H9 (cell line): ENCODE results near the gene HTR1A. TPM values are rescaled to one million over a fixed set of nuclear protein-coding genes. Genes with fewer than 3 reads are reported as not detected.

ENCODE experiments used
- DNase-seq: peaks from one replicate; pipeline ENCODE4 v3.0.0-alpha.2; 2017
- H2AFZ ChIP-seq: one replicate; pipeline ENCODE4 v1.6.1; 2013; ENCODE audit warnings: mild to moderate bottlenecking, low read length, control low read depth, moderate library complexity
- H2AK5ac ChIP-seq: 2 replicates; pipeline ENCODE4 v1.6.1; 2013; ENCODE audit warnings: low read length, control low read depth, mixed read lengths; ENCODE audit not compliant: insufficient read length
- H2BK120ac ChIP-seq: one replicate; pipeline ENCODE4 v1.6.1; 2013; ENCODE audit warnings: low read depth, mild to moderate bottlenecking, low read length, control low read depth, inconsistent platforms; ENCODE audit not compliant: poor library complexity, severe bottlenecking
- H2BK12ac ChIP-seq: 2 replicates; pipeline ENCODE4 v1.6.1; 2013; ENCODE audit warnings: low read length, control low read depth, mixed read lengths, low read depth; ENCODE audit not compliant: insufficient read length
- H2BK15ac ChIP-seq: 2 replicates; pipeline ENCODE4 v1.6.1; 2013; ENCODE audit warnings: low read depth, low read length, control low read depth
- H2BK20ac ChIP-seq: one replicate; pipeline ENCODE4 v1.6.1; 2013; ENCODE audit warnings: low read depth, mild to moderate bottlenecking, low read length, control low read depth, inconsistent platforms; ENCODE audit not compliant: poor library complexity, severe bottlenecking
- H2BK5ac ChIP-seq: 2 replicates; pipeline ENCODE4 v1.6.1; 2013; ENCODE audit warnings: low read length, control low read depth, mixed read lengths; ENCODE audit not compliant: insufficient read length
- H3K14ac ChIP-seq: 2 replicates; pipeline ENCODE4 v1.6.1; 2013; ENCODE audit warnings: low read length, control low read depth; ENCODE audit not compliant: insufficient read depth
- H3K18ac ChIP-seq: 2 replicates; pipeline ENCODE4 v1.6.1; 2013; ENCODE audit warnings: low read depth, mild to moderate bottlenecking, mixed read lengths, low read length, control low read depth; ENCODE audit not compliant: insufficient read length
- H3K23ac ChIP-seq: 2 replicates; pipeline ENCODE4 v1.6.1; 2013; ENCODE audit warnings: low read length, control low read depth, mixed read lengths, low read depth; ENCODE audit not compliant: insufficient read length
- H3K23me2 ChIP-seq: 2 replicates; pipeline ENCODE4 v1.6.1; 2013; ENCODE audit warnings: low read depth, mild to moderate bottlenecking, mixed read lengths, low read length, control low read depth; ENCODE audit not compliant: insufficient read length, poor library complexity, severe bottlenecking
- H3K27ac ChIP-seq: 2 replicates; pipeline ENCODE4 v1.5.1; 2013; ENCODE audit warnings: low read length, control low read depth, mixed read lengths, low read depth; ENCODE audit not compliant: insufficient read length
- H3K27me3 ChIP-seq: 2 replicates; pipeline ENCODE4 v1.6.1; 2013; ENCODE audit warnings: low read length, control low read depth, inconsistent platforms; ENCODE audit not compliant: insufficient read depth
- H3K4ac ChIP-seq: 2 replicates; pipeline ENCODE4 v1.6.1; 2013; ENCODE audit warnings: low read depth, mild to moderate bottlenecking, control low read depth, inconsistent platforms, low read length, moderate library complexity
- H3K4me1 ChIP-seq: 2 replicates; pipeline ENCODE4 v1.6.1; 2013; ENCODE audit warnings: low read length, control low read depth, inconsistent platforms; ENCODE audit not compliant: insufficient read depth
- H3K4me2 ChIP-seq: 2 replicates; pipeline ENCODE4 v1.6.1; 2013; ENCODE audit warnings: low read length, control low read depth, mixed read lengths; ENCODE audit not compliant: insufficient read length, insufficient read depth
- H3K56ac ChIP-seq: 2 replicates; pipeline ENCODE4 v1.6.1; 2013; ENCODE audit warnings: low read depth, mild to moderate bottlenecking, mixed read lengths, low read length, control low read depth; ENCODE audit not compliant: insufficient read length
- H3K79me1 ChIP-seq: 2 replicates; pipeline ENCODE4 v1.6.1; 2013; ENCODE audit warnings: low read depth, mild to moderate bottlenecking, moderate library complexity, low read length, control low read depth, inconsistent platforms; ENCODE audit not compliant: insufficient read depth, poor library complexity, severe bottlenecking
- H3K79me2 ChIP-seq: 2 replicates; pipeline ENCODE4 v1.6.1; 2013; ENCODE audit warnings: low read length, control low read depth, inconsistent platforms; ENCODE audit not compliant: insufficient read depth
- H3K9ac ChIP-seq: 2 replicates; pipeline ENCODE4 v1.6.1; 2013; ENCODE audit warnings: low read length, control low read depth, mixed read lengths; ENCODE audit not compliant: insufficient read length; ENCODE audit errors: extremely low read depth
- H3K9me3 ChIP-seq: one replicate; pipeline ENCODE4 v1.6.1; 2013; ENCODE audit warnings: low read depth, low read length, inconsistent platforms; ENCODE audit not compliant: control insufficient read depth
- H3T11ph ChIP-seq: one replicate; pipeline ENCODE4 v1.6.1; 2013; ENCODE audit warnings: mild to moderate bottlenecking, low read length, control low read depth, inconsistent platforms
- H4K20me1 ChIP-seq: one replicate; pipeline ENCODE4 v1.6.1; 2013; ENCODE audit not compliant: control insufficient read depth, insufficient read length, insufficient read depth
- H4K5ac ChIP-seq: 2 replicates; pipeline ENCODE4 v1.6.1; 2013; ENCODE audit warnings: low read depth, mild to moderate bottlenecking, mixed read lengths, low read length, control low read depth; ENCODE audit not compliant: insufficient read length
- H4K8ac ChIP-seq: replicated peaks from 2 replicates; pipeline ENCODE4 v1.6.1; 2013; ENCODE audit warnings: low read length, control low read depth, mixed read lengths, low read depth; ENCODE audit not compliant: insufficient read length
- H4K91ac ChIP-seq: 2 replicates; pipeline ENCODE4 v1.6.1; 2013; ENCODE audit warnings: low read depth, mild to moderate bottlenecking, moderate library complexity, mixed read lengths, low read length, control low read depth; ENCODE audit not compliant: insufficient read length
- H3K27ac Mint-ChIP-seq, 3 experiments: 2 replicates in 2 of 3; 3 replicates in 1 of 3; pipeline ENCODE4 v1.8.0; 2020 to 2021; ENCODE audit warnings: mixed read lengths in 3 of 3, mild to moderate bottlenecking in 1 of 3, moderate library complexity in 1 of 3
- H3K27me3 Mint-ChIP-seq: 2 replicates; pipeline ENCODE4 v1.8.0; 2021; ENCODE audit warnings: low read depth, mild to moderate bottlenecking, moderate library complexity, mixed read lengths
- H3K36me3 Mint-ChIP-seq, 3 experiments: 2 replicates in 2 of 3; 3 replicates in 1 of 3; pipeline ENCODE4 v1.8.0; 2020 to 2021; ENCODE audit warnings: low read depth in 3 of 3, mixed read lengths in 3 of 3; ENCODE audit not compliant: insufficient read depth in 1 of 3
- H3K4me1 Mint-ChIP-seq, 2 experiments: 2 replicates each; pipeline ENCODE4 v1.8.0; 2020; ENCODE audit warnings: mixed read lengths in 2 of 2
- H3K4me3 Mint-ChIP-seq, 2 experiments: 2 replicates in 1 of 2; 3 replicates in 1 of 2; pipeline ENCODE4 v1.8.0; 2020 to 2021; ENCODE audit warnings: mild to moderate bottlenecking in 2 of 2, mixed read lengths in 2 of 2, moderate library complexity in 1 of 2
- H3K9me3 Mint-ChIP-seq, 2 experiments: 2 replicates in 1 of 2; 3 replicates in 1 of 2; pipeline ENCODE4 v1.8.0; 2020; ENCODE audit warnings: mild to moderate bottlenecking in 2 of 2, mixed read lengths in 2 of 2, moderate library complexity in 1 of 2
- CTCF ChIP-seq: fragments of 200-600 bp; sonication (generic); conservative IDR thresholded peaks from 3 replicates; pipeline ENCODE4 v1.8.0; 2021; ENCODE audit warnings: antibody characterized with exemption, mild to moderate bottlenecking
- WGBS: extraction: QIAGEN DNeasy Blood & Tissue Kit; methylation state at CpG from one replicate; pipeline ENCODE4 v1.1.7; 2013; ENCODE audit warnings: missing lambda C conversion rate, low lambda C conversion rate, mixed read lengths; ENCODE audit not compliant: insufficient read length; ENCODE audit errors: extremely low coverage; 5-methylcytosine and 5-hydroxymethylcytosine counted together
- total RNA-seq: library from RNA; stranded (reverse); gene quantifications from 2 replicates; pipeline ENCODE4 v1.2.1, GENCODE V29; 2021

HTR1A gene
- total RNA-seq, 1 experiment from 2014 or later = 0.79 TPM

GRCh38 chr5:63953217-63953616 lies 9.0 kb downstream of the HTR1A start:
- no CpG with 5 or more reads among the region's 3 CpGs for WGBS
- H3K4me1 ChIP-seq = no peaks in the 10 kb centered on the region
- no peaks in the 10 kb centered on the region; the same call in 1 of the 2 replicates for H3K27me3 Mint-ChIP-seq
- no peak overlapping the region for H2BK20ac ChIP-seq
- no peaks in the 10 kb centered on the region; a peak in 1 of 5 replicates for H3K9me3 Mint-ChIP-seq
- no peak overlapping the region for H3K9ac ChIP-seq
- no peaks in the 10 kb centered on the region for H3K23me2 ChIP-seq
- no peak overlapping the region for H2AK5ac ChIP-seq
- TF ChIP-seq CTCF = no peak
- no peak overlapping the region for H3K18ac ChIP-seq
- peaks cover 0 to 2% (median 0%) of the 10 kb centered on the region in 3 experiments; a peak in 1 of 7 replicates for H3K36me3 Mint-ChIP-seq
- H3K4me1 Mint-ChIP-seq = peaks cover 20 to 25% of the 10 kb centered on the region in 2 experiments
- H3K27me3 ChIP-seq = no peaks in the 10 kb centered on the region
- H3K27ac ChIP-seq = no peak overlapping the region
- no peak overlapping the region for H3K14ac ChIP-seq
- H2BK15ac ChIP-seq = no peak overlapping the region
- H3K27ac Mint-ChIP-seq = no peak overlapping the region
- H3K79me1 ChIP-seq = no peaks in the 10 kb centered on the region
- no peak overlapping the region for H3K4me3 Mint-ChIP-seq
- no peak overlapping the region for H2BK12ac ChIP-seq
- H3K79me2 ChIP-seq = no peaks in the 10 kb centered on the region
- no peak overlapping the region for H2AFZ ChIP-seq
- no peak overlapping the region for H3K23ac ChIP-seq
- H3K56ac ChIP-seq = no peak overlapping the region
- H2BK5ac ChIP-seq = no peak overlapping the region
- DNase-seq = no peak
- H4K91ac ChIP-seq = no peak overlapping the region
- H3K9me3 ChIP-seq = no peaks in the 10 kb centered on the region
- no peak overlapping the region for H4K8ac ChIP-seq
- no peak overlapping the region for H3K4ac ChIP-seq
- no peak overlapping the region for H4K5ac ChIP-seq
- no peak overlapping the region for H2BK120ac ChIP-seq
- H3T11ph ChIP-seq = no peak overlapping the region
- H3K4me2 ChIP-seq = no peak overlapping the region
- no peaks in the 10 kb centered on the region for H4K20me1 ChIP-seq
